WI38 (cell line): ENCODE results near the gene KISS1.

Source experiments
- H3K4me3 ChIP-seq: 2 replicates; pipeline ENCODE4 v1.5.1; 2011; ENCODE audit warnings: low read depth, mild to moderate bottlenecking, control low read depth, low read length
- TF ChIP-seq, protein P1 (sequence below): IDR thresholded peaks from 2 replicates; pipeline ENCODE4 v1.5.1; 2012; ENCODE audit warnings: low read depth, mild to moderate bottlenecking, control low read depth, low read length

KISS1 gene

DNA sequence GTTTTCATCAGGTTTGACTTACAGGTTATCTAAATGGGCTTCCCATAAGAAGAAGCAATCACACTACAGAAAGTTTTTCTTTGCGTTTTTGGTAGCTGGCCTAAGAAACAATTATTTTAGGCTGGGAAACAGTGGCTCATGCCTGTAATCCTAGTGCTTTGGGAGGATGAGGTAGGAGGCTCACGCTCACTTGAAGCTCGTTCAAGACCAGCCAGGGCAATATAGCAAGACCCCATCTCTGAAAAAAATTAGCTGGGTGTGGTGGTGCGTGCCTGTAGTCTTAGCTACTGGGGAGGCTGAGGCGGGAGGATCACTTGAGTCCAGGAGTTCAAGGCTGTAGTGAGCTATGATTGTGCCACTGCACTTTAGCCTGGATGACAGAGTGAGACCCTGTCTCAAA lies 28.6 kb downstream of the KISS1 start:
- TF ChIP-seq, protein P1, sequence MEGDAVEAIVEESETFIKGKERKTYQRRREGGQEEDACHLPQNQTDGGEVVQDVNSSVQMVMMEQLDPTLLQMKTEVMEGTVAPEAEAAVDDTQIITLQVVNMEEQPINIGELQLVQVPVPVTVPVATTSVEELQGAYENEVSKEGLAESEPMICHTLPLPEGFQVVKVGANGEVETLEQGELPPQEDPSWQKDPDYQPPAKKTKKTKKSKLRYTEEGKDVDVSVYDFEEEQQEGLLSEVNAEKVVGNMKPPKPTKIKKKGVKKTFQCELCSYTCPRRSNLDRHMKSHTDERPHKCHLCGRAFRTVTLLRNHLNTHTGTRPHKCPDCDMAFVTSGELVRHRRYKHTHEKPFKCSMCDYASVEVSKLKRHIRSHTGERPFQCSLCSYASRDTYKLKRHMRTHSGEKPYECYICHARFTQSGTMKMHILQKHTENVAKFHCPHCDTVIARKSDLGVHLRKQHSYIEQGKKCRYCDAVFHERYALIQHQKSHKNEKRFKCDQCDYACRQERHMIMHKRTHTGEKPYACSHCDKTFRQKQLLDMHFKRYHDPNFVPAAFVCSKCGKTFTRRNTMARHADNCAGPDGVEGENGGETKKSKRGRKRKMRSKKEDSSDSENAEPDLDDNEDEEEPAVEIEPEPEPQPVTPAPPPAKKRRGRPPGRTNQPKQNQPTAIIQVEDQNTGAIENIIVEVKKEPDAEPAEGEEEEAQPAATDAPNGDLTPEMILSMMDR, result no peak
- no peak overlapping the region for H3K4me3 ChIP-seq

GRCh38 chr1:204166219-204166618 lies 30.1 kb downstream of the KISS1 start, which contains the start of gene REN:
REN (minus strand) TSS chr1:204166337; CDS start chr1:204166293, 44 bp downstream.
- TF ChIP-seq, protein P1, result no peak
- H3K4me3 ChIP-seq, result no peak within 1 kb of the TSS

GRCh38 chr1:204162494-204163074 lies 33.7 kb downstream of the KISS1 start:
- TF ChIP-seq, protein P1, result peak; percentile 99
- H3K4me3 ChIP-seq, result no peak overlapping the region

DNA sequence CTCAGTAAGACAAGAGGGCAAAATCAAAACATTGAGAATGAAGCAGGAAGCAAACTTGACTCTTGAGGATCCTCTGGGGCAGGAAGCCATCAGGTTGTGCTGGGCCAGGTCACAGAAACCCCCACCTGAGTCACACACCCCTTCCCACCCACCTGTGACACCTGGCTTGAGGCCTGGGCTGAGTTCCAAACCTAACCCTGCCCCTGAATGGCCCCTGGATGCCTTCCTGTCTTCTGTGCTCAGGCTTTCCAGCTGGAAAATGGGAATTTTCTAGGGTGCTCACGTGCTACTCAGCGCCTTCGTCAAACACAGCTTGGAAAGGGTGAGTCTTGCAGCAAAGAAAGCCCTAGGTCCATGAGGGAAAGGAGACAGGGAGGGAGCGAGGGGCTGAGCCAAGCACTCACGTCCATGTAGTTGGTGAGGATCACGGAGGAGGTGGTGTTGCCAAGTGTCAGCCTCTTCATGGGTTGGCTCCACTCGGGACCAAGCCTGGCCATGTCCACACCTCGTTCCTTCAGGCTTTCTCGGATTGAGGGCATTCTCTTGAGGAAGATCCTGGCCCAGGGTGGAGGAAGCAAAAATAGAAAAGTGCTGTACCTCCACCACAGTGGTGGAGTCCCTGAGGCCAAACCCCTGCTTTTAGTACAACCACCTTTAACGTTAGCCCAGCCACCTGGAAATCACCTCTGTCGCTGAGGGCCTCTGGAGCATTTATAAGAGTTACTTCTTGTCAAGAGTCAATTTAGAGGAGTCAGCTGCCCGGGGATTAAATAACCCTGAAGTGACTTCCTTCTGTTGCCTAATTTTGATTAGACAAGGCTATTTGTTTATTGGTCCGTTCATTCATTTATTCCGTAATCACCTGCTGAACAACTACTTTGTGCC lies 34.4 kb downstream of the KISS1 start:
- H3K4me3 ChIP-seq, result no peak overlapping the region
- TF ChIP-seq, protein P1, result no peak

- no peak overlapping the region for H3K4me3 ChIP-seq
- TF ChIP-seq, protein P1, result no peak
Measured at GRCh38 chr1:204157962-204158361, 38.3 kb downstream of the KISS1 start.

- TF ChIP-seq, protein P1, result no peak
- no peak overlapping the region for H3K4me3 ChIP-seq
Measured at GRCh38 chr1:204155881-204156280, 40.4 kb downstream of the KISS1 start.
